HG02642 (cell line): ENCODE results near the gene REEP1.
"Not testable (repeated sequence)": the region's sequence is repeated elsewhere in the genome, so short reads cannot be mapped to it uniquely, and the experiment has no call there.

Source experiments
- ATAC-seq: cut with Tn5 transposase; IDR thresholded peaks from one replicate; pipeline ENCODE4 v1.9.1; 2021; ENCODE audit warnings: mild to moderate bottlenecking; ENCODE audit not compliant: unreplicated experiment, poor library complexity

The REEP1 gene

DNA sequence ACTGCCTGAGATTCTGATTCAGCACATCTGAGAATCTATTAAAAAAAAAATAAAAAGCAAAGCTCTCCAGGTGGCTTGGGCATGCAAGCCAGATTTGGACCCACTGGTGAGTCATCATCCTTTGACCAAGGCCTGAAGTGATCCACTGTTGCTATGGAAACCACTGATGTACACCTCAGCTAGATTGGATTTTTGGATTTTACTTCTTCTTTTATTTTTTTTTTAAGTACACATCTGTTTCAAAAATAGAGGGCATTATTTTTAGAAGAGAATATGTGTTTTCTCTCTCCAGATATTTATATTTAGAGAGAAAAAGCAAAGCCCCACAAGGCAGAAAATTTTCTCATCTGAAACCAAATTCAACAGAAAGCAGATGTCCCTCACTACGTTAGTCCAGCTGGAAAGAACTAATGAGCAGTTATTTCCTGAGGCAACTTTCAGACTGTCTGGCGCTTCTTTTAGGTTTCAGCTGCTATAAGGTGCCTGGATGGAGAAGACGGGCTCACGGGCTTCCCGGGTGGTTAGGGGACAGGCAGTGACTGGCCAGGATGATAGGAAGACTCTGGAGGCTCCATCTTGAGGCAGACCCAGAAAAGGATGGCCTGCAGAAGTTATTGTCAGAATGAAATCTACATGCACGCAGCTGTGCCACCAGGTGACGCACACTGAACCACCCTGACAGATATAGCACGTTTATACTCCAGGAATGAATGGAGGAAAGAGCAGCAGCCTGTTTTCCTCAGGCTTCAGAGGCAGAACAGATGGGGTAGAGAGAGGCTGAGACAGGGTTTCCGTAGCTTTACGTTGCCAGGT, 87.6 kb downstream of the REEP1 start:
- ATAC-seq = peak; percentile 70

DNA sequence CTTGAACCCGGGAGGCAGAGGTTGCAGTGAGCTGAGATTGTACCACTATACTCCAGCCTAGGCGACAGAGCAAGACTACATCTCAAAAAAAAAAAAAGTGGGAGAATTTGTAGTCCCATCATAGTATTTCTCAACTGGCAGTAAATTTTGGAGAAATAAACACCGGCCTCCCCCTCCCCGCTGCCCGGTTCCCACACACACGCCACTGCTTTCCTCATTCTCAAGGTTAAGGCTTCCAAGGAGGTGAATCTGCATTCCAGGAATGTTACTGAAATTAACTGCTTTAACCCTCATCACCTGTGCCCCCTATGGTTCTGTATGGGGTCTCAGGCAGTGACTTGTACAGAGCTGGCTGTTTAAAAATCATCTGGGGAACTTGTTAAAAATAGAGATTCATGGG, 88.2 kb downstream of the REEP1 start:
- no peak for ATAC-seq

DNA sequence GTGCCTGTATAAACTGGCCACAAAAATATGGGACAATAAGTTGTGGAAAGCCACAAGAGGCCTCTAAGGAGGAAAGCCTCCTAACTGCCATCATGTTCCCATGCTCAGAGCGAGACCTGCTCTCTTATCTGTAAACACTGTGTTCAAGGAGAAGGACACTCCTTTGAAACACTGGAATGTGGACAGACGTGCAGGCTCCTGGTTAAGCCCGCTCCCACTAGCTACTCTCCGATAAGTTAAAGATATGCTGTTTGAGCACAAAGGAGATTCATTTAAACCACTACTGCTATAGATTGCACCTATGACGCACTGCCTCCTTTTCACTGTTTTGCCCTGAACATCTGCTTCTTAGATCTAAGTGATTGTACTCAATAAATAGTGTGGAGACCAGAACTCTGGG, 92.2 kb downstream of the REEP1 start:
- ATAC-seq = not testable (repeated sequence)

DNA sequence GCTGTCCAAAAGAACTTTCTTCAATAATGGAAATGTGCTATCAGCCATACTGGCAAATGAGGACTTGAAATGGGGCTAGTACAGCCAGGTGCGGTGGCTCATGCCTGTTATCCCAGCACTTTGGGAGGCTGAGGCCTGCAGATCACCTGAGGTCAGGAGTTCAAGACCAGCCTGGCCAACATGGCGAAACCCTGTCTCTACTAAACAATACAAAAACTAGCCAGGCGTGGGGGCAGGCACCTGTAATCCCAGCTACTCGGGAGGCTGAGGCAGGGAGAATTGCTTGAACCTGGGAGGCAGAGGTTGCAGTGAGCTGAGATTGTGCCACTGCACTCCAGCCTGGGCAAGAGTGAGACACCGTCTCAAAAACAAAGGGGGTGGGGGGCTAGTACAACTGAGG, 92.6 kb downstream of the REEP1 start:
- not testable (repeated sequence) for ATAC-seq

DNA sequence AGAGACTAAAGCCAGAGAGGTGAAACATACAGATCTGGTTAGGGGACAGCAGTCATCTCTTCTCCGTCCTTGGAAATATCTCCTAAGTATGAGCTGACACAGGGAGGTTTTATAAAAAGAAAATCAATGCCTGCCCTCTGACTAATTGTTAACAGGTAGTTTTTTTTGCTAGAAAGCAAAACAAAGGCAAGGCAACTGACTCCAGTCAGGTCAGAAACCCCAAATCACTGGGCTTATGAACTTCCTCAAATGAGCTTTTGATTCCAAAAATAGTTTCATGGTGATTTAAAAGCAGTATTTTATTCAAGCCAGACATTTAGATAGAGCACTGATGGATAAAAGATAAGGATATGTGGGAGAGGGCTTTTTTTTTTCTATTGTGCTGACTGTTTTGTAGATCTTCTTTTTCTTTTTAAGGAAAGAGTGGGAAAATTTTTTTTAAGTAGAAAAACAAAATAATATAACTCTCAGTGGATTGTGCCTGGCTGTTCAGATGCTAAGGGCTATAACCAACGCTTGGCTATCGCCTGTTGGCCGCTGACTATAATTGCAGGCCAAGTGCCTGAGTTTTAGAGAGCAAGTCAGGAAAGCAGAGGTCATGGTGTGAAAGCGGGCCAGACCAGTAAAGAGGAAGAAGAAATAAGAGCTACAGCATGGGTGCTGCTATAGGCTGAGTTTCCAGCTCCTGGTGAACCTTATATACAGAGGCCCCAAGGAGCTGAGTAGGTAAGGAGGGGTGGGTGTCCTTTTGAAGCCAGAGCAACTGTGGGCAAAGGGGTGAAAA, 93.3 kb downstream of the REEP1 start:
- peak; percentile 47 for ATAC-seq

DNA sequence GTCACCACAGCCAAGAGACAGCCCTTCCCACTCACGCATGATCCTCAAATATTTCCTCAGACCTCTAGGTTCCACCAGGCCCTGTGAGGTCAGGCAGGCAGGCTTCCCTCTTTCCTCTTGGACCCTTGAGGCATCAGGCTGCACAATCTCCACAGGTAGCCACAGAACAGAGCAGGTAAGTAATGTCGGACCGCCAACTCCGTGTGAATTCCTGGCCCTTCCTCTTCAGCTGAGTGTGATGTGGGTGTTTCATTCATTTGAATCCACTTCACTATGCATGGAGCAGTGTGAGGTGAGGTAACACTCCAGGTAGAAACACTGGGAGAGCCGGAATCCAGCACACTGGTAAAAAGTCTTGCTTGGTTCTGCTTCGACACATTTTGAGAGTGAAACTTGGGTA, 94.2 kb downstream of the REEP1 start:
- no peak for ATAC-seq

DNA sequence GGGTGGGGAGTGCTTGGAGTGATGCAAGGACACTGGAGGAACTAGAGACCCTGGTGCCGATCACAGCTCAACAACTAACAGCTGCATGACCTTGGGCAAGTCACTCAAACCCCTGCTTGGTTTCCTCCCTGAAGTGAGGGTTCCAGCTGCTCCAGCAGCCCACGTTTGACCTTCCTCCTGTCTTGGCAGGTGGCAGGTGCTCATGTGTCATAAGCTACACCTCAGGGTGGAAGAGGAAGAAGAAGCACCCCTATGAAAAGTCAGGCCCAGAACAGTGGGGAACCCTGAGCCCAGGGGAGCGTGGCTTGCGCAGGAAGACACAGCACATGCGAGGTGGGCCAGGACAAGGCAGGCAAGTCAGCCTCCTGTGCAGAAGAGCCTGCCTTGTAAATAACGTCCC, 95.8 kb downstream of the REEP1 start:
- ATAC-seq = no peak

DNA sequence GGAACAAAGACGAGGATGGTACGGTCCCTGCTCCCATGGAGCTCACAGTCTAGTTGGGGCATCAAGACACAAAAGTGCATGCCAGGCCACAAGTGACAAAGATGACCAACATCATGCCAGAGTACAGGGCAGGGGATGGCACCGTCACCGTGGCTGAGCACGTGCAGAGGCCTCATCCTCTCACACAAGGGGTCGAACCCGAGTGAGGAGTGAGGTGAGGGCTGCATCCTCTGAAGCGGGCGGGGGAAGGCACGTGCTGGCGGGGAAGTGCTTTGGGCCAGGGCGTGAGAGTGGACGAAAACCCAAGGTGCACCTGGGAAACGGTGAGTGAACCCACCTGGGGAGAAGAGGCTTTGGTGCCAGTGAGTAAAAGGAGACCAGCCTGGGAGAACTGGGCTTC, 97.2 kb downstream of the REEP1 start:
- no peak for ATAC-seq

DNA sequence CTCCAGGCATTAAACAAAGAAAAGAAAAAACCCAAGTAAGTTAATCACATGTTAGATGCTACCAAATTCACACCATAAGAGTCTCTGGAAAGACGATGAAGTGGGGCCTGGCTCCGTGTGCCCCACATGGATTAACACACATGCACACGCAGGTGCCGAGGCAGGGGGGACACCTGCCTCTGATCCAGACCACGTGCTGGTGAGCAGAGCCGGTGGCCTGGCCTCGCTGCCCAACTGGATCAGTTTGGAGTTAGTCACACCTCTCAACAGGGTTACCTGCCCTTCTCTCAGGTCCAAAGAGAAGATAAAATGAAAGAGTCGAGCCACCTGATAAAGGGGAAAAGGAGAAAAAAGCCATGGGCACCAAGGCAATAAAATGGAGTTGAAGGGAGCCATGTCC, 97.7 kb downstream of the REEP1 start:
- ATAC-seq = no peak

DNA sequence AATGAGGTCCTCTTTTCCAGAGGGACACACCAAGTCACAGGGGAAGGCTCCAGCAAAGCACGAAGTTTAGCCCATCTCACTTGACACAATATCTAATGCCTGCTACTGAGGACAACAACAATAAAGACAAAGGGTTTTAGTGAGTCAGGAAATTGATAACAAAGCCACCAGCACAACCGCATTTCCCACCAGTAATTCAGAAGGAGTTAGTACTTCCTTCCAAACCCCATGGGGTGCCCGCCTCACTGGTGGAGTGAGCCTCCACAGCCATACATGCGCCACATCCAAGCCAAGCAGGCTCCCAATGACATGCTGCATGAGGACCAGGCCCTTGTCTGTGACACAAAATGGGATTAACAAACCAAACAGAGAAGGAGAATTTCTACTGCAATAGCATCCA, 98.1 kb downstream of the REEP1 start:
- ATAC-seq = no peak

DNA sequence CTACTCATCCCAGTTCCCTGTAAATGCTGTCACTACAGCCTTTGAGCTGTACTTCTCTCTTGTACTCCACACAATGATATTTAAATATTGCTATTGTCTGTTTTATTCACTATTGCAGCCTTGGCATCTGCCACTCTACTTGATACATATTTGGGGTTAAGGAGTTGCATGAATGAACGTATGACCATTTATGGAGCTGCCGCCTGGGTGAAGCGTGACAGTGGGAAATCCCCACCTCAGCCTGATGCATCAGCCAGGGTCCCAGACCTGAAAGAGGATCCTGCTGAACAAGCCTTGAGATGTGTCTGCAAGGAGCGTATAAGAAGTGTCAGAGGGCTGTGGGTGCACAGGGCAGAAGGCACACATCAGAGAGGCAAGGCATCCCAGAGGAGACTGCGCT, 99.1 kb downstream of the REEP1 start:
- peak; percentile 95 for ATAC-seq

DNA sequence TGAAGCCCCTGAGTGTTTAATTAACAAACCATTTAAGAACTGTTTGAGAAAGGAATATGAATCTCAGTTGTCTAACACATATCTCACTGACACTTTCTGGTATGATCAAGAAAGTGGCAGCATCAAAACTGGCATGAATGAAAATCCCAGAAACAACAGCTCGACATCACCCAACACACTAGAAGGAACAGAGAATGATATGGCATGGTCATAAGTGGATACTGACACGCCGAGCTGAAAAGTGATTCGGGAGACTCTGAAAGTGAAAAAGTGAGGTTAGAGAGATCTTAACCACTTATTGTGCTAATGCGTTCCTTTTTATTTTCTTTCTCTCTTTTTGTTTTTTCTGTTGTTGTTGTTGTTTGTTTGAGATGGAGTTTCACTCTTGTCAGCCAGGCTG, 100.3 kb downstream of the REEP1 start:
- ATAC-seq = no peak

DNA sequence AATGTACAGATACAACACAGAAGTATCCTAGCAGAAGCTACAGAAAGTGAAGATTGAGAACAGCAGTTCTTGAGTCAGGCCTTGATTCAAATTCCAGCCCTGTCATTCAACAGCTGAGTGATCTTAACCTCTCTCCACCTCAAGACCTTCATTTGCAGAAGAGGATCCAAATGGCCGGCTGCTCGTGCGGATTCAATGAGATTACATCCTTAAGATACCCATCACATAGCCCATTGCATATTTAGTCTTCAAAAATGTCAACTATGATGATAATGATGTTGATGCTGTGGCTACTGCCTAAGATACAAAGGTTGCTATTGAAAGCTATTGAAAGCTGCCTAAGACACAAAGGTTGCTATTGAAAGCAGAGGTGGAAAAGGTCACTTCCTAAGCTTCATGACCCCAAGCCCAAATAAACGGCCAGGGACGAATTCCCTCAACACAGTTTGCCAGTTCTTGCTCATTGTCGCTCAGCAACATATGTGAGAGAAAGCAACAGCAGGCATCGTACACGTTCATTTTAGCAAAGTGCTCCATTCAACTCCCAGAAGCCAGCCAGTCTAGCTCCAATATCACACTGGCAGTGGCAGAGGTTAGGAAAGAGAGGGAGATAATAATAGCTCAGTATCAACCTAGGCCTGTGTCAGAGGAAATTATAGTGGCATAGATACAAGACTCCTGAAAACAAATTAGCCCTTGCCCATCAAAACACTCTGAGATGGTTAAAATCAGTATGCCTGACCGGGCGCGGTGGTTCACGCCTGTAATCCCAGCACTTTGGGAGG, 102.0 kb downstream of the REEP1 start:
- no peak for ATAC-seq

DNA sequence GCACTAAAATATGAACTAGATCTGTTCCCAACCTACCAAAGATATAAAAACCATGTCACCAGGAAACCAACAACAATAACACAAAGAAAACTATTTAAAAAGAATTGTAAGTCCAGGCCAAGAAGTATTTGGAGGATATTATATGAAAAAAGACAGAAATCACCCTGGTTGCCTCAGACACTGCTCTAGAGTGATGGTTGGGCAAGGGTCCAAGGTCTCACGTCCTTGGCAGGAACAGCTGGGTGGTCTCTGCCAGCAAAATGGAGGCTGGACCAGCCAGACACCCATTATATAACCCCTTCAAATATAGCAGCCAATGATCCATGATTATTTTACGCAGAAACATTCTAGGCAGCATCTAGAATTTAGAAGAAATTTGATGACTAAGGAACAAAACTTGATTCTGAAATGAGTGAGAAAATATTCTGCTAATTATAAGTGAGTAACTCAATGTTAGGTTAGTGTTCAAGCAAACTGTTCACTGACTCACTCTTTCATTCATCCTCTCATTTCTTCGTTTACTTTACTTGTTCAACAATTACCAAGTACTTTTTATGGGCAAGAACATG, 102.8 kb downstream of the REEP1 start:
- ATAC-seq = no peak

DNA sequence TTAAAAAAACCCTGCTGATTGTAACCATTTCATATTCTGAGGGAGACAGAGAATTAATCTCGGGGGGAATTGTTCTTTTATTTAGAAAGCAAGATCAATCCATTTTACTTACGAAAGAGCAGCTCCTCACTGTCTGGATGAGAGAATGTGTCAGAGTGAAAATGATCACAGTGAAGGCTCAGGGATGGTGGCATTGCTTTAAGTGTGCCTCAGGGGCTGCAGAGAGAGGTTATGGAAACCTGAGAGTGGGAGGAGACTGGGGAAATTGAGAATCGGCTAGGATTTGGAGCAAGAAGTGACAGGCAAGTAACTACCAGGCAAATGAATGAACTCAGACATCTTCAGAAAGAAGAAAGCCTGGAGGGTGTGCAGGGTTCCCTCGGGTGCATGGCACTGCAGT, 104.0 kb downstream of the REEP1 start:
- no peak for ATAC-seq

DNA sequence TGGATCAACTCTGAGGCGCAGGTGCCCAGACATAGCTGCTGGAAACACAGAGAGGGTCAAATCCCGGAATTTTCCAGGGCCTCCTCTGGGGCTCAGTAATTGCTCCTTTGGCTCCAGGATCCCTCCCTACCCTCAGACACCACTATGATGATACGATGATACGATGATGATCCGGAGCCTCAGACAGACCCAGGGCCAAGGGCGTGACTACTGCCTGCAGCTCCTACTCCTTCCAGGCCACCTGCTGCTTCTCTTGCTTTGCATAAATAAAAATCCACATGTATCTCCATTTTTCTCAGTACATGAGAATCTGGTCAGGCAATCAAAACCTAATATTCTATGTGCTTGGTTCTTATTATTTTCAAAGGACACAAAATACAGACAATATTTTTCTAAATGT, 104.5 kb downstream of the REEP1 start:
- no peak for ATAC-seq

DNA sequence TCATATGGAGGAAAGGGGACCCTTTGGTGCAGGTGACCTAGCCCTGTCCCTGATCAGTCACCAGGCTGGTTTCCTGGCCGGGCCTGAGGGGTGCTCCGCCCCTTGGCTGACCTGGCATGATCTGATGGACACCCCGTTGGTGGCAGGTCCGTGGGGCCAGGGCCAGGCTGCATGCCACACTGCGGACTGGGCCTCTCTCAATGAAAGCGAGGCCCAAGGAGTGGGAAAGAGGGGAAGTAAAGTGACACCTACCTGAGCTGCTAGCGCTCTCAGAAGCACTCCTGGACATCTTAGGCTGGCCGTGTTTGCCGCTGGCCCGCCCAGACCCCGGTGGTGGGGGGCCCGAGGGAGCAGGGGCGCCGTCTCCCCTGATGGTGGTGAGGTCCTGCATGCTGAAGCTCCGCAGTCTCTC, 105.0 kb downstream of the REEP1 start:
- no peak for ATAC-seq

DNA sequence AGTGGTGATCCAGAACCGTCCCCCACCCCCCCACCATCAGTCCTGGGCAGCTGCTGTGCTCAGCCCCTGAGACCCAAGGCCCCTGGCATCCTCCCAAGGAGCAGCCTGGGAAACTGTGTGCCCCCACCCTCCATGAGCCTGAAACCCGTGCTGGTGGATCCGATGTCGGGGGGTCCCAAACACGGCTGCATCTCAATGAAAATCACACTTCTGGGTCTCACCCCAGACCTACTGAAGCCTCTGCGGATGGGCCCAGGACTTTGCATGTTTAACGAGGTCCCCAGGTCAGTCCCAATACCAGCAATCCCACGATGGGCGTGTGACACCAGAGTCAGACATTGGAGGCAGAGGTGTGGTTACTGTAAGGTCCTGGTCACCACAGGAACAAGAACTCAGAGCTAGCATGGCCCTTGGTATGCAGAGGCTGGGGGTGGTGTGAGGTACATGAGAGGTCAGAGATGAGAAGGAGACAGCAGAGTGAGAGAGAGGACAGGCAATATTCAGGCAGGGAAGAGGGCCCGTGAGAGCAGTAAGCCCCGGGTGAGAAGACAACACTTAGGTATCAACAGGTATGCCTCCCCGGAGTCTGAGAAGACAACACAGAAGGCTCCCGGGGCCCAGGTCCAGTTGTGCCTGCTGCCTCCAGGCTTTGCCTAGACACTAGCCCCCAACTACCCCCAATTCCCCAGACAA, 105.6 kb downstream of the REEP1 start:
- no peak for ATAC-seq

DNA sequence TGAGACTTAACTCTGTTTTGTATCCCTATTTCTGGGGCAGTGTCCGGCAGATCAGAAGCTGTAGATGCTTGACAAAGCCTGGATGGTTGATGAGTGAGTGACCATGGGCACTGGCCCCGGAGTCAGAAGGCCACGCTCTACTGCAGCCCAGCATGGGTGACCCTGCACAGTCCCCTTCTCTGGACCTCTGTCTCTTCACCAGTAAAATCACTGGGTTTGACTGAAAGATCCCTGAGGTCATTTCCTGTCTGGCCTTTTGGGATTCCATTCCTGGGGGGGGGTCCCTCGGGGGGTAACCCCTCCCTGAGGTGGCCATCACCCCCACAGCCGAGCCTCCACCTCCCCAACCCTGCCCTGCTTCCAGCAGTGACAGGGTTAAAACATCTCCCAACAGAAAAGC, 106.5 kb downstream of the REEP1 start:
- ATAC-seq = no peak

DNA sequence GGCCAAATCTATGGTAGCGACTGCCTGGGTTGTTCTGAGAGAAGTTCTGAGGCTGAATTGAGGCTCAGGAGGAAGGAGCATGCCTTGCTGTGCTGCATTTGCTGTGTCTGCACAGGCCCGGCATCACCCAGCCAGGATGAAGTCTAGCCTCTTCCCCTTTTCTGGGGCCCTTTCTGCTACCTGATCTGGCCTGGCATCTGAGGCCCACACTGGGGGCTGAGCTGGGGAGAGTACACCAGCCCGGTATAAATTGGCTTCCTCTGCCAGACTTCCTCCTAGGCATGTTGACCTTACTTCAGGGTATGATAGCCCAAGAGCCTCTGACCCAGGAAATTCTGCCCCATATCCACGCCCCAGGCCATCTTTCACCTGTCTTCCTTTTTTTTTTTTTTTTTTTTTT, 108.2 kb downstream of the REEP1 start:
- no peak for ATAC-seq
